Muscle of leg (tissue), 11 donors: ENCODE data around the gene KIF11. TPM values are rescaled to one million over a fixed set of nuclear protein-coding genes. Genes with fewer than 3 reads are reported as not detected.

Experiments
- DNase-seq: peaks from one replicate; pipeline ENCODE4 v3.0.0; 2013
- H3K27ac ChIP-seq: one replicate; pipeline ENCODE4 v1.5.1; 2013; ENCODE audit warnings: mild to moderate bottlenecking, low read length, control low read depth
- H3K27me3 ChIP-seq: one replicate; pipeline ENCODE4 v1.6.1; 2013; ENCODE audit warnings: low read length; ENCODE audit not compliant: control insufficient read depth, insufficient read depth
- H3K36me3 ChIP-seq: one replicate; pipeline ENCODE4 v1.6.1; 2013; ENCODE audit warnings: low read length; ENCODE audit not compliant: control insufficient read depth, insufficient read depth
- H3K4me1 ChIP-seq: one replicate; pipeline ENCODE4 v1.6.1; 2013; ENCODE audit warnings: low read length; ENCODE audit not compliant: control insufficient read depth, insufficient read depth
- H3K4me3 ChIP-seq: one replicate; pipeline ENCODE4 v1.5.1; 2013; ENCODE audit warnings: low read length, control low read depth
- H3K9me3 ChIP-seq: replicated peaks from 2 replicates; pipeline ENCODE4 v1.6.1; 2013; ENCODE audit warnings: low read depth, low read length; ENCODE audit not compliant: control insufficient read depth
- WGBS: methylation state at CpG from one replicate; pipeline ENCODE4 v1.1.5; 2013; ENCODE audit warnings: missing lambda C conversion rate; ENCODE audit not compliant: insufficient coverage; 5-methylcytosine and 5-hydroxymethylcytosine counted together
- polyA plus RNA-seq, 8 donors: library from polyadenylated mRNA; unstranded; fragments of 120-200 nt; gene quantifications; one replicate each; pipeline versions ENCODE4 v1.2.1 to v1.2.3, GENCODE V29; 2013; ENCODE audit warnings: inconsistent platforms in 1 of 8, low replicate concordance in 1 of 8; ENCODE audit not compliant: insufficient read length in 8 of 8, insufficient read depth in 1 of 8
- total RNA-seq: library from RNA; stranded (reverse); fragments of 120-200 nt; gene quantifications from one replicate; pipeline ENCODE4 v1.2.4, GENCODE V29; 2013

KIF11 gene
- total and polyA plus RNA-seq, 9 donors, result 12.3 to 27.1 (median 18.3) TPM

- H3K27me3 ChIP-seq, result peaks cover 57% of the 10 kb centered on the region
- H3K4me3 ChIP-seq, result peak overlapping the region; percentile 26
Measured at GRCh38 chr10:92699193-92699517, 106.2 kb downstream of the KIF11 start.

GRCh38 chr10:92699518-92700381 lies 106.8 kb downstream of the KIF11 start:
- H3K9me3 ChIP-seq, result no peaks in the 10 kb centered on the region
- H3K27ac ChIP-seq, result no peak overlapping the region
- H3K4me1 ChIP-seq, result peaks cover 12% of the 10 kb centered on the region
- peaks cover 58% of the 10 kb centered on the region for H3K27me3 ChIP-seq
- peak; percentile 61 for DNase-seq
- under 1% methylated on average over 16 of the region's 32 CpGs for WGBS
- peak overlapping the region; percentile 26 for H3K4me3 ChIP-seq
- H3K36me3 ChIP-seq, result no peaks in the 10 kb centered on the region

More at GRCh38 chr10:92699193-92699517, 106.2 kb downstream of the KIF11 start:
- Histone ChIP-seq H3K27ac (no peak overlapping the region), H3K9me3 (no peaks in the 10 kb centered on the region), H3K36me3 (no peaks in the 10 kb centered on the region), H3K4me1 (peaks cover 12% of the 10 kb centered on the region)
- 0% methylated on average over 1 of the region's 3 CpGs for WGBS
- no peak for DNase-seq

GRCh38 chr10:92702301-92702916 lies 109.5 kb downstream of the KIF11 start:
- WGBS, result no CpG with 5 or more reads among the region's 4 CpGs
- H3K36me3 ChIP-seq, result no peaks in the 10 kb centered on the region
- no peak for DNase-seq
- H3K4me3 ChIP-seq, result no peak overlapping the region
- peaks cover 44% of the 10 kb centered on the region for H3K27me3 ChIP-seq
- no peak overlapping the region for H3K27ac ChIP-seq
- H3K9me3 ChIP-seq, result no peaks in the 10 kb centered on the region
- H3K4me1 ChIP-seq, result peaks cover 5% of the 10 kb centered on the region

Other genes starting within 250 kb of the KIF11 start
- 16.4 TPM for gene IDE, start 19.0 kb upstream of the KIF11 start, total RNA-seq
- gene IDE, start 19.0 kb upstream of the KIF11 start, polyA plus RNA-seq, result 10 to 100 TPM; 10.7 to 14.4 (median 12.4) TPM
- 3.6 TPM for gene HHEX, start 96.8 kb downstream of the KIF11 start, total RNA-seq
- 10 to 100 TPM in 1 of 8 donors, 1 to 10 TPM in 7; 5.9 to 10.3 (median 7.5) TPM for gene HHEX, start 96.8 kb downstream of the KIF11 start, polyA plus RNA-seq